MCF 10A (cell line): ENCODE results near the gene EEF1A2. TPM values are rescaled to one million over a fixed set of nuclear protein-coding genes. Genes with fewer than 3 reads are reported as not detected.

Experiments used
- BruUV-seq: library from RNA; stranded (reverse); fragments of 400-500 nt; replicated peaks from 2 replicates; lab custom pipeline; 2021; lab: Mats Ljungman, UMichigan
- CTCF ChIA-PET: fragments of 300-600 bp; sonication (Branson Sonifier 250); formaldehyde crosslinking; extraction: SDS; loops from one replicate; lab custom pipeline; 2021; ENCODE audit warnings: antibody characterized with exemption, inconsistent platforms; lab: Yijun Ruan, JAX
- POLR2A ChIA-PET: fragments of 300-600, 350-650 bp; sonication (Branson Sonifier 250); formaldehyde crosslinking; extraction: SDS; loops from one replicate; lab custom pipeline; 2020; ENCODE audit warnings: antibody characterized with exemption, inconsistent platforms; lab: Yijun Ruan, JAX
- DNase-seq: peaks from one replicate; pipeline ENCODE4 v3.0.0-alpha.2; 2018; ENCODE audit not compliant: unreplicated experiment
- H3K27ac Mint-ChIP-seq: one replicate; pipeline ENCODE4 v1.8.0; 2022; ENCODE audit warnings: mild to moderate bottlenecking, low read depth, mixed read lengths; ENCODE audit not compliant: unreplicated experiment
- H3K27me3 Mint-ChIP-seq: one replicate; pipeline ENCODE4 v1.8.0; 2022; ENCODE audit warnings: mixed read lengths; ENCODE audit not compliant: insufficient read depth, unreplicated experiment
- H3K36me3 Mint-ChIP-seq: one replicate; pipeline ENCODE4 v1.8.0; 2022; ENCODE audit warnings: mild to moderate bottlenecking, moderate library complexity, mixed read lengths; ENCODE audit not compliant: insufficient read depth, unreplicated experiment
- H3K4me1 Mint-ChIP-seq: one replicate; pipeline ENCODE4 v1.8.0; 2022; ENCODE audit warnings: mixed read lengths; ENCODE audit not compliant: insufficient read depth, unreplicated experiment
- H3K4me3 Mint-ChIP-seq: one replicate; pipeline ENCODE4 v1.8.0; 2022; ENCODE audit warnings: mild to moderate bottlenecking, moderate library complexity, mixed read lengths; ENCODE audit not compliant: unreplicated experiment
- H3K9me3 Mint-ChIP-seq: one replicate; pipeline ENCODE4 v1.8.0; 2022; ENCODE audit warnings: mixed read lengths; ENCODE audit not compliant: unreplicated experiment
- intact Hi-C: fragments of 100-400 bp; cut with micrococcal nuclease; formaldehyde crosslinking; loops from 2 replicates; pipeline ENCODE4 v1.14.1; 2022
- total RNA-seq: library from RNA; stranded (reverse); gene quantifications from 2 replicates; pipeline ENCODE4 v1.2.3, GENCODE V29; 2022
- TF ChIP-seq, protein P1 (sequence below): fragments of 200-600 bp; IDR thresholded peaks from one replicate; pipeline ENCODE4 v1.8.0; 2022; ENCODE audit warnings: antibody characterized with exemption, mild to moderate bottlenecking; ENCODE audit not compliant: unreplicated experiment

The EEF1A2 gene
- total RNA-seq, 1 experiment from 2014 or later = 3.3 TPM

GRCh38 chr20:63542031-63542559, 43.2 kb upstream of the EEF1A2 start:
- CTCF ChIA-PET = interaction anchor here (0.6 to 1.3 kb wide), 2 partner anchors 40 to 458 kb away, joined by 3 read pairs; no protein-coding TSS in a partner anchor
- no peaks in the 10 kb centered on the region for H3K9me3 Mint-ChIP-seq
- peaks cover 7% of the 10 kb centered on the region for H3K36me3 Mint-ChIP-seq
- no peaks in the 10 kb centered on the region for H3K27me3 Mint-ChIP-seq
- TF ChIP-seq, protein P1, sequence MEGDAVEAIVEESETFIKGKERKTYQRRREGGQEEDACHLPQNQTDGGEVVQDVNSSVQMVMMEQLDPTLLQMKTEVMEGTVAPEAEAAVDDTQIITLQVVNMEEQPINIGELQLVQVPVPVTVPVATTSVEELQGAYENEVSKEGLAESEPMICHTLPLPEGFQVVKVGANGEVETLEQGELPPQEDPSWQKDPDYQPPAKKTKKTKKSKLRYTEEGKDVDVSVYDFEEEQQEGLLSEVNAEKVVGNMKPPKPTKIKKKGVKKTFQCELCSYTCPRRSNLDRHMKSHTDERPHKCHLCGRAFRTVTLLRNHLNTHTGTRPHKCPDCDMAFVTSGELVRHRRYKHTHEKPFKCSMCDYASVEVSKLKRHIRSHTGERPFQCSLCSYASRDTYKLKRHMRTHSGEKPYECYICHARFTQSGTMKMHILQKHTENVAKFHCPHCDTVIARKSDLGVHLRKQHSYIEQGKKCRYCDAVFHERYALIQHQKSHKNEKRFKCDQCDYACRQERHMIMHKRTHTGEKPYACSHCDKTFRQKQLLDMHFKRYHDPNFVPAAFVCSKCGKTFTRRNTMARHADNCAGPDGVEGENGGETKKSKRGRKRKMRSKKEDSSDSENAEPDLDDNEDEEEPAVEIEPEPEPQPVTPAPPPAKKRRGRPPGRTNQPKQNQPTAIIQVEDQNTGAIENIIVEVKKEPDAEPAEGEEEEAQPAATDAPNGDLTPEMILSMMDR = no peak
- H3K4me1 Mint-ChIP-seq = peaks cover 21% of the 10 kb centered on the region
- peak overlapping the region; percentile 84 for H3K27ac Mint-ChIP-seq
- TSS peak; percentile 61 for BruUV-seq
- POLR2A ChIA-PET = interaction anchor here (0.6 to 1.4 kb wide), 12 partner anchors 13 to 1265 kb away, joined by 3 to 12 read pairs (median 4); partner anchors contain the start of genes GMEB2, PPDPF, TPD52L2 and UCKL1
- peak; percentile 63 for DNase-seq
- peak overlapping the region; percentile 74 for H3K4me3 Mint-ChIP-seq
- intact Hi-C loops = no loop called here

DNA sequence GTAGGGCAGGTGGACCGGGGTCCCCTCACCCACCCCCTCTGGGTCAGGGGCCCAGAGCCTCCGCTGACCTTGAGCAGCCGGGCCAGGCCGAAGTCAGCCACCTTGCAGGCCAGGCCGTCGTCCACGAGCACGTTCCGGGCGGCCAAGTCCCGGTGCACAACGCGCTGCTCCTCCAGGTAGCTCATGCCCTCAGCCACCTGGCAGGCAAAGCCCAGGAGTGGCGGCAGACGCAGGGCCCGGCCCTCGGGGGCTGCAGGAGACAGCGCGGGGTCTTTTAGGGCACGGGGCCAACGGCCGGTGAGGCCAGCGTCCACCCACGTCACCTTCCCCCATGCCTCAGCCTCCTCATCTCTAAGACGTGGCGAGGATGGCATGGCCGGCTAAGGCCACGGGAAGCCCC, 42.5 kb upstream of the EEF1A2 start:
- H3K9me3 Mint-ChIP-seq = no peaks in the 10 kb centered on the region
- ChIA-PET POLR2A (interaction anchor here (0.6 to 1.4 kb wide), 11 partner anchors 12 to 1264 kb away, joined by 3 to 12 read pairs (median 4); partner anchors contain the start of genes GMEB2, PPDPF, TPD52L2 and UCKL1), CTCF (no interaction called here)

DNA sequence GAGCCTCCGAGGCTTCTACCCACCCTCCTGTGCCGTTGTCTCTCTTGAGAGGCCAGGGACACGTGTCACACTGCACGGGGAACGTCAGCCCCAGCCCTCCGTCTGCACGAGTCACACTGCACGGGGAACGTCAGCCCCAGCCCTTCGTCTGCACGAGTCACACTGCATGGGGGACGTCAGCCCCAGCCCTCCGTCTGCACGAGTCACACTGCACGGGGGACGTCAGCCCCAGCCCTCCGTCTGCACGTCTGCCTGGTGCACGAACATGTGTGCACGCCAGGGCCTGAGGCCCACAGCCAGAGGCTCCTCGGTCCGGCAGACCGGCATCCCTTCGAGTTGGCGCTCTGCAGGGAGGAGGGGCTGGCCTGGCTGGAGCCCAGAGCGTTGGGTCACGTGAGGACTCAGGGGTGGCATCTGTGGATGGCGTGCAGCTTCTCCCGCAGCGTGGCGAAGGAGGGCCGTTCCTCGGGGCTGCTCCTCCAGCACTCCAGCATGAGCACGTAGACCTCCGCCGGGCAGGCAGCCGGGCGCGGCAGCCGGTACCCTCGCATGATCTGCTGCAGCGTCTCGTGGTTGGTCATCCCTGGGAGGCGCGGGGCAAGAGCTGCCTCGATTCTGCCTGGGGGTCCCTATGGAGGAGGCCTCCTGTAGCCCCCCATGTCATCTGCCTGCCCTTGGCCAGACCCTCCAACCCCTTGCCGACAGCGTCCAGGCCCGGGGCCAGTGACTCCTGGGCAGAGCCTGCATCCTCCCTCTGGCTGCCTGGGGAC, 41.7 kb upstream of the EEF1A2 start:
- Mint-ChIP-seq H3K27ac (no peak overlapping the region), H3K27me3 (no peaks in the 10 kb centered on the region), H3K9me3 (no peaks in the 10 kb centered on the region), H3K4me1 (peaks cover 29% of the 10 kb centered on the region), H3K4me3 (no peak overlapping the region), H3K36me3 (peaks cover 7% of the 10 kb centered on the region)
- no peak for DNase-seq
- TF ChIP-seq, protein P1 = no peak
- ChIA-PET CTCF (interaction anchor here (1.5 kb wide), 1 partner anchor 200 kb away, joined by 4 read pairs; no protein-coding TSS in a partner anchor), POLR2A (interaction anchor here (0.6 kb wide), 1 partner anchor 44 kb away, joined by 3 read pairs; no protein-coding TSS in a partner anchor)
- intact Hi-C loops = no loop called here
- no TSS peak for BruUV-seq

More for the DNA sequence above, 42.5 kb upstream of the EEF1A2 start:
- no peak for DNase-seq
- intact Hi-C loops = no loop called here
- Mint-ChIP-seq H3K4me1 (peaks cover 26% of the 10 kb centered on the region), H3K27ac (no peak overlapping the region), H3K27me3 (no peaks in the 10 kb centered on the region), H3K36me3 (peaks cover 7% of the 10 kb centered on the region), H3K4me3 (peak overlapping the region; percentile 74)
- TF ChIP-seq, protein P1 = no peak
- BruUV-seq = no TSS peak
